Epithelial cell of proximal tubule (primary cell): ENCODE measurements around the gene NAA80. TPM values are rescaled to one million over a fixed set of nuclear protein-coding genes. Genes with fewer than 3 reads are reported as not detected.

Experiments used
- DNase-seq: peaks from one replicate; pipeline ENCODE4 v3.0.0-alpha.2; 2011; ENCODE audit warnings: low read depth
- H3K4me3 ChIP-seq: 2 replicates; pipeline ENCODE4 v1.5.1; 2011; ENCODE audit warnings: low read depth, mild to moderate bottlenecking, low read length
- CTCF ChIP-seq: conservative IDR thresholded peaks from 2 replicates; pipeline ENCODE4 v1.5.1; 2012; ENCODE audit warnings: low read depth, mild to moderate bottlenecking, low read length
- total RNA-seq: library from RNA; depleted of rRNA; stranded (reverse); fragments of >200 nt; gene quantifications from 2 replicates; pipeline ENCODE4 v1.2.3, GENCODE V29; 2015

NAA80 gene
- total RNA-seq, 1 donor from 2014 or later: 19.4 TPM

- H3K4me3 ChIP-seq: peak overlapping the region; percentile 68
- DNase-seq: no peak
- TF ChIP-seq CTCF: no peak
Observed at GRCh38 chr3:50267280-50267913, 31.8 kb downstream of the NAA80 start.

GRCh38 chr3:50266836-50267235 lies 32.4 kb downstream of the NAA80 start:
- peak overlapping the region; percentile 68 for H3K4me3 ChIP-seq
- DNase-seq: no peak
- TF ChIP-seq CTCF: no peak

- no peak for TF ChIP-seq CTCF
- H3K4me3 ChIP-seq: peak overlapping the region; percentile 68
- DNase-seq: no peak
Observed at GRCh38 chr3:50266017-50266416, 33.2 kb downstream of the NAA80 start.

GRCh38 chr3:50265571-50265970 lies 33.6 kb downstream of the NAA80 start:
- no peak overlapping the region for H3K4me3 ChIP-seq
- no peak for TF ChIP-seq CTCF
- DNase-seq: no peak

- no peak for TF ChIP-seq CTCF
- no peak for DNase-seq
- H3K4me3 ChIP-seq: no peak overlapping the region
Observed at GRCh38 chr3:50264964-50265485, 34.2 kb downstream of the NAA80 start.

GRCh38 chr3:50264383-50264963 lies 34.7 kb downstream of the NAA80 start:
- no peak for DNase-seq
- H3K4me3 ChIP-seq: no peak overlapping the region
- no peak for TF ChIP-seq CTCF
